AG09309 (cell line): ENCODE results near the gene THYN1.

Source experiments
- DNase-seq: peaks from one replicate; pipeline ENCODE4 v3.0.0-alpha.2; 2010; ENCODE audit warnings: low read depth
- H3K4me3 ChIP-seq: 2 replicates; pipeline ENCODE4 v1.5.1; 2011; ENCODE audit warnings: mild to moderate bottlenecking, low read depth, low read length, moderate library complexity; ENCODE audit not compliant: control insufficient read depth
- CTCF ChIP-seq: IDR thresholded peaks from 2 replicates; pipeline ENCODE4 v1.5.1; 2011; ENCODE audit warnings: mild to moderate bottlenecking, low read depth, low read length, inconsistent platforms; ENCODE audit not compliant: insufficient read depth, control insufficient read depth; ENCODE audit errors: missing control alignments

The THYN1 gene

DNA sequence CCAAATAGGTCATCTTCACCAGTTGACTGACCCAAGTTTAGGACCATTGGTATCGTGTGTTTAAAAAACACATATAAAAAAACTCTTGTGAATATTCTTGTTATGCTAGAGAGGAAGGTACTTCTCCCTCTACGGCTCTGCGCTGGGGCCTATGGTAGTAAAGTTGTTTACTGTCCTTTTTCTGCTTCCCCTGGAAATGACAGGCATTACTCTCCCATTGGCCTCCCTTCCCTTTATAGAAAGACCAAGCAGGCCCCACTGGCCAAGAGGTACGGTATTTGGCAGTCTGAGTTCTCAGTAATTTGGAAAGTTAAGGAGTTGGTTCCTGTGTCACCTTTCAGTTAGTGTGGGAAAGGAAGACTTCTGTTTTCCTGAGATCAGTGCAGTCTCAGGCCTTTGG lies 6.5 kb downstream of the THYN1 start:
- DNase-seq, result no peak
- no peak for TF ChIP-seq CTCF
- no peak overlapping the region for H3K4me3 ChIP-seq

GRCh38 chr11:134246100-134246499 lies 7.1 kb downstream of the THYN1 start:
- DNase-seq, result no peak
- H3K4me3 ChIP-seq, result no peak overlapping the region
- no peak for TF ChIP-seq CTCF

DNA sequence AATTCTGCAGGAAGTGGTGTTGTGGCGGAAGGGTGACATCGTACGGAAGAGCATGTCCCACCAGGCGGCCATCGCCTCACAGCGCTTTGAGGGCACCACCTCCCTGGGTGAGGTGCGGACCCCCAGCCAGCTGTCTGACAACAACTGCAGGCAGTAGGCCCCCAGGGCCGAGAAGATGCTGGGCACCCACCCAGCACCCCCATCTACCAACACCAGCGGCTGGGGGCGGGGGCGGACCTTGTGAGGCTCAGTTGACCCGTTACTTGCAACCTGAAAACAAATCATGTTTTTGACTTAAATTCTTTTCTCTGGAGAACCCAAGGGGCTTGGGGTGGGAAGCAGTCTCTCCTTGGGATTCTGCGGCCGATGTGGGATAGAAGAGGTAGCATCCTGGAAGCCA lies 7.7 kb downstream of the THYN1 start:
- H3K4me3 ChIP-seq, result no peak overlapping the region
- no peak for DNase-seq
- TF ChIP-seq CTCF, result no peak

GRCh38 chr11:134244593-134244992 lies 8.6 kb downstream of the THYN1 start:
- DNase-seq, result no peak
- TF ChIP-seq CTCF, result peak; percentile 54
- H3K4me3 ChIP-seq, result no peak overlapping the region

DNA sequence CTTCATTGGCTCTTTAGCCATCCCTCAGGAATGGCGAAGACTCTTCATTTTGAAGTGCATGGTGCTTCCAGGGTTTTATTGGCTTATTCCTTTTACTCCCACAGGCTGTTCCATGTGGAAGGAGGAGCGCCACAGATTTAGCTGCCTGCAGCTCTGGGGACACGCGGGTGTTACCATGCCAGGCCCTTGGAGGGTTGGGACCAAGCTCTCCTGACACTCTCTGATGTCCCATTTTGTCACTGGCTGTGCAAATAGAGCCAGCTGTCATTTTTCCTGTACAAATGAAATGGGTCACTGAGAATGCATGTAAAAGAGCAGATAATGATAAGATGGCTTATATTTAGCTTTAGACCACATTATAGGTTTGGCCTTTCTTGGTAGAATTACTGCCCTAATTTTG lies 9.2 kb downstream of the THYN1 start:
- TF ChIP-seq CTCF, result no peak
- no peak for DNase-seq
- H3K4me3 ChIP-seq, result no peak overlapping the region

GRCh38 chr11:134242376-134242775 lies 10.8 kb downstream of the THYN1 start:
- no peak for DNase-seq
- no peak overlapping the region for H3K4me3 ChIP-seq
- no peak for TF ChIP-seq CTCF

DNA sequence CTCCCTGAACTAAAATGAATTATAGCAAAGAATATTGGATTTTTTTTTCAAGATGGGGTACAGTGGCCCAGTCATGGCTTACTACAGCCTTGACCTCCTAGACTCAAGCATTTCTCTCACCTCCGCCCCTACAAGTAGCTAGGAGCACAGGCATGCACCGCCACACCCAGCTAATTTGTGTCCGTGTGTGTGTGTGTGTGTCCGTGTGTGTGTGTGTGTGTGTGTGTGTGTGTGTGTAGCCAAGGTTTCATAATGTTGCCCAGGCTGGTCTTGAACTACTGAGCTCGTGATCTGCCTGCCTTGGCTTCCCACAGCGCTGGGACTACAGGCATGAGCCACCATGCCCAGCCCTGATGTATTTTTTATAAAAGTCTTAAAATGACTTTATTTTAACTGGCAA lies 12.6 kb downstream of the THYN1 start:
- DNase-seq, result no peak
- H3K4me3 ChIP-seq, result no peak overlapping the region
- TF ChIP-seq CTCF, result no peak
